Measurements from ENCODE around the gene ZNF236.

GRCh38 chr18:76803413-76803812 lies 18.9 kb upstream of the ZNF236 start:
- TF ChIP-seq ZNF274 (IDR thresholded peaks at IDR 0.05; ENCODE audit: low read depth, low read length) (no peak), SUZ12 (IDR thresholded peaks at IDR 0.05; ENCODE audit: extremely low read depth, insufficient read depth, insufficient read length) (no peak)

Data from NT2/D1 (cell line).